HepG2 (cell line): ENCODE measurements around the gene CAPSL. TPM values are rescaled to one million over a fixed set of nuclear protein-coding genes. Genes with fewer than 3 reads are reported as not detected.

Experiments used
- ATAC-seq: fragments of 200-7000 bp; cut with Tn5 transposase; 3 replicates; pipeline ENCODE4 v1.9.1; 2020; ENCODE audit warnings: mild to moderate bottlenecking, moderate library complexity
- BruUV-seq: library from RNA; stranded (reverse); fragments of 400-500 nt; replicated peaks from 2 replicates; lab custom pipeline; 2021; lab: Mats Ljungman, UMichigan
- CTCF ChIA-PET: fragments of 300-600 bp; formaldehyde crosslinking; extraction: SDS; loops from one replicate; lab custom pipeline; 2021; ENCODE audit warnings: low total read pairs, inconsistent platforms, low intra/inter-chr PET ratio; lab: Yijun Ruan, JAX
- POLR2A ChIA-PET: fragments of 350-600 bp; sonication (Branson Sonifier 250); formaldehyde crosslinking; loops from one replicate; lab custom pipeline; 2020; ENCODE audit warnings: antibody characterized with exemption, inconsistent platforms; lab: Yijun Ruan, JAX
- DNase-seq: peaks from one replicate; pipeline ENCODE4 v3.0.0-alpha.2; 2015; ENCODE audit warnings: low spot score
- FAIRE-seq: peaks from 3 replicates; lab custom pipeline; 2011; peaks lifted over from hg19 to GRCh38; lab: Jason Lieb, UNC
- H2AFZ ChIP-seq: one replicate; pipeline ENCODE4 v1.6.1; 2011; ENCODE audit warnings: low read length, inconsistent platforms
- H3K27ac ChIP-seq: fragments of 300-600 bp; 3 replicates; pipeline ENCODE4 v1.8.0; 2011; ENCODE audit warnings: mixed run types, mild to moderate bottlenecking, mixed read lengths, low read length, inconsistent platforms; ENCODE audit not compliant: insufficient read depth; ENCODE audit errors: extremely low read length
- H3K27me3 ChIP-seq, 2 experiments: fragments of 200-600 bp in 1 of 2; 2 replicates in 1 of 2; 3 replicates in 1 of 2; pipeline versions ENCODE4 v1.6.0 to v1.8.0; 2011; ENCODE audit warnings: low read length in 2 of 2, mild to moderate bottlenecking in 2 of 2, moderate library complexity in 2 of 2, inconsistent platforms in 1 of 2; ENCODE audit not compliant: insufficient read depth in 2 of 2, control insufficient read depth in 1 of 2
- H3K36me3 ChIP-seq, 2 experiments: fragments of 200-600 bp in 1 of 2; replicated peaks in 1 of 2; 2 replicates in 1 of 2; 3 replicates in 1 of 2; pipeline versions ENCODE4 v1.5.1 to v1.8.0; 2011; ENCODE audit warnings: low read length in 2 of 2, inconsistent platforms in 1 of 2; ENCODE audit not compliant: insufficient read depth in 2 of 2, control insufficient read depth in 1 of 2
- H3K4me1 ChIP-seq: 2 replicates; pipeline ENCODE4 v1.5.1; 2012; ENCODE audit warnings: low read length, inconsistent platforms; ENCODE audit not compliant: insufficient read depth
- H3K4me2 ChIP-seq: 2 replicates; pipeline ENCODE4 v1.6.0; 2011; ENCODE audit warnings: low read depth, low read length, inconsistent platforms
- H3K4me3 ChIP-seq, 3 experiments: fragments of 200-600 bp in 1 of 3; sonication (generic), shearing (Covaris generic) in 1 of 3; replicated peaks in 1 of 3; 2 replicates each; pipeline ENCODE4 v1.5.1; 2011 to 2016; ENCODE audit warnings: low read length in 3 of 3, inconsistent platforms in 2 of 3, low read depth in 2 of 3, mild to moderate bottlenecking in 2 of 3, control low read depth in 1 of 3, mixed read lengths in 1 of 3; ENCODE audit not compliant: insufficient read depth in 1 of 3
- H3K79me2 ChIP-seq: one replicate; pipeline ENCODE4 v1.6.1; 2011; ENCODE audit warnings: low read length, inconsistent platforms; ENCODE audit not compliant: insufficient read depth
- H3K9ac ChIP-seq: 2 replicates; pipeline ENCODE4 v1.6.0; 2011; ENCODE audit warnings: mild to moderate bottlenecking, low read depth, low read length, inconsistent platforms; ENCODE audit not compliant: insufficient read depth
- H3K9me3 ChIP-seq: 2 replicates; pipeline ENCODE4 v1.5.1; 2012; ENCODE audit warnings: mild to moderate bottlenecking, low read length
- H4K20me1 ChIP-seq: 2 replicates; pipeline ENCODE4 v1.6.0; 2011; ENCODE audit warnings: inconsistent platforms, mild to moderate bottlenecking, low read length, moderate library complexity; ENCODE audit not compliant: insufficient read depth
- ATRX ChIP-seq: sonication (generic); formaldehyde crosslinking; IDR thresholded peaks from 2 replicates; pipeline ENCODE4 v1.4.0; 2020; ENCODE audit warnings: missing genetic modification reagents, borderline replicate concordance
- CBX1 ChIP-seq: IDR thresholded peaks from one replicate; pipeline ENCODE4 v1.6.1; 2016; ENCODE audit warnings: antibody characterized with exemption, low read depth
- CTCF ChIP-seq: sonication (generic); formaldehyde crosslinking; IDR thresholded peaks from 2 replicates; pipeline ENCODE4 v1.5.0; 2020; ENCODE audit warnings: mild to moderate bottlenecking, missing genetic modification reagents, moderate library complexity
- NFYC ChIP-seq: IDR thresholded peaks from 2 replicates; pipeline ENCODE4 v1.6.1; 2016; ENCODE audit warnings: missing genetic modification reagents, missing compliant biosample characterization
- RAD21 ChIP-seq: fragments of 450-650 bp; formaldehyde crosslinking; IDR thresholded peaks from 2 replicates; pipeline ENCODE4 v1.5.0; 2020; ENCODE audit warnings: mild to moderate bottlenecking
- SMC3 ChIP-seq: IDR thresholded peaks from 2 replicates; pipeline ENCODE4 v1.6.1; 2011; ENCODE audit warnings: low read length, improper control_type of control experiment
- STAG1 ChIP-seq: sonication (generic); formaldehyde crosslinking; IDR thresholded peaks from 2 replicates; pipeline ENCODE4 v1.4.0; 2020; ENCODE audit warnings: missing genetic modification reagents
- ZNF225 ChIP-seq: sonication (generic); formaldehyde crosslinking; IDR thresholded peaks from 2 replicates; pipeline ENCODE4 v1.4.0; 2020; ENCODE audit warnings: mild to moderate bottlenecking, missing genetic modification reagents
- ZNF331 ChIP-seq: sonication (generic); formaldehyde crosslinking; IDR thresholded peaks from 2 replicates; pipeline ENCODE4 v1.4.0; 2020; ENCODE audit warnings: missing genetic modification reagents
- WGBS: methylation state at CpG from one replicate; pipeline ENCODE4 v1.1.6; 2017; ENCODE audit warnings: low lambda C conversion rate; 5-methylcytosine and 5-hydroxymethylcytosine counted together
- in situ Hi-C: cut with HindIII; loops from 2 replicates; pipeline ENCODE4 v1.10.0; 2017; ENCODE audit warnings: low pct_unique_long_range_greater_than_20kb; ENCODE audit not compliant: extremely low pct_ligation_motif_present
- intact Hi-C: fragments of 100-400 bp; cut with micrococcal nuclease; formaldehyde crosslinking; loops from one replicate; pipeline ENCODE4 v1.10.0; 2022; ENCODE audit not compliant: unreplicated experiment
- polyA plus RNA-seq, 8 experiments: library from polyadenylated mRNA; depleted of rRNA in 3 of 8; stranded (reverse) in 7 of 8; unstranded in 1 of 8; fragments of >200 nt; fragmentation: Illumina TruSeq in 4 of 8; extraction: Trizol in 4 of 8; gene quantifications; 2 replicates each; pipeline versions ENCODE4 v1.2.1 to v1.2.3, GENCODE V29; 2011 to 2016; ENCODE audit warnings: low read depth in 4 of 8, missing spikeins in 1 of 8, mixed read lengths in 1 of 8; ENCODE audit not compliant: insufficient read depth in 1 of 8
- total RNA-seq, 5 experiments: library from RNA; depleted of rRNA; stranded (reverse); fragments of >200 nt; fragmentation: Illumina TruSeq; extraction: Trizol; gene quantifications; 2 replicates each; pipeline ENCODE4 v1.2.3, GENCODE V29; 2016; ENCODE audit warnings: low read depth in 1 of 5

CAPSL gene
- total and polyA plus RNA-seq, 2 of the 13 experiments (the other 11 are each of a cell fraction or from before 2014, with no cell fraction given): not detected

- TF ChIP-seq ZNF331: no peak
- no peak for TF ChIP-seq ZNF225 (CRISPR knock-in tag)
- TF ChIP-seq ATRX (CRISPR knock-in tag): no peak
Observed at GRCh38 chr5:35939639-35940038, 1.2 kb upstream of the CAPSL start (continued).

- no peak overlapping the region for H2AFZ ChIP-seq
- H4K20me1 ChIP-seq: no peaks in the 10 kb centered on the region
- BruUV-seq: no TSS peak
- no peak overlapping the region; the same call in 1 of the 2 replicates for H3K4me2 ChIP-seq
- DNase-seq (peak; percentile 17), ATAC-seq (peak; percentile 87), FAIRE-seq (peak; percentile 90)
- WGBS: 26% methylated on average over 13 of the region's 13 CpGs
- no peaks in the 10 kb centered on the region for H3K4me1 ChIP-seq
- no peak overlapping the region for H3K27ac ChIP-seq
- POLR2A ChIA-PET: no interaction called here
- no peak for TF ChIP-seq CBX1
- TF ChIP-seq STAG1 (CRISPR knock-in tag): peak; percentile 88
- TF ChIP-seq CTCF (CRISPR knock-in tag): peak; percentile 84
- TF ChIP-seq SMC3: peak; percentile 76
- TF ChIP-seq RAD21 (CRISPR knock-in tag): peak; percentile 48; the same call in 1 of the 2 replicates
- TF ChIP-seq NFYC (CRISPR knock-in tag): no peak
- no peaks in the 10 kb centered on the region for H3K36me3 ChIP-seq
- no peaks in the 10 kb centered on the region; a peak in 1 of 5 replicates for H3K27me3 ChIP-seq
- no peak overlapping the region for H3K4me3 ChIP-seq
- intact Hi-C loops (loop anchor here (1.0 to 5.0 kb wide), 4 partner anchors 275 to 839 kb away; partner anchors contain the start of gene SPEF2), in situ Hi-C loops (loop anchor here (5.0 to 10.0 kb wide), 2 partner anchors 152 to 274 kb away; no protein-coding TSS in a partner anchor)
- H3K79me2 ChIP-seq: no peaks in the 10 kb centered on the region
- no peak overlapping the region for H3K9ac ChIP-seq
- H3K9me3 ChIP-seq: no peaks in the 10 kb centered on the region
- CTCF ChIA-PET: interaction anchor here (1.9 to 3.3 kb wide), 2 partner anchors 149 to 309 kb away, joined by 10 to 38 read pairs; partner anchors contain the start of gene SPEF2
Observed at GRCh38 chr5:35926389-35927051, 11.9 kb downstream of the CAPSL start.
